Thoracic aorta (tissue), 2 donors: ENCODE measurements around the gene TUB. TPM values are rescaled to one million over a fixed set of nuclear protein-coding genes. Genes with fewer than 3 reads are reported as not detected.

Experiments used
- ATAC-seq: fragments of 150-250 bp; one replicate; pipeline ENCODE4 v1.8.0; 2017; ENCODE audit warnings: low read depth; ENCODE audit not compliant: insufficient number of reproducible peaks, low FRiP score
- DNase-seq: peaks from one replicate; pipeline ENCODE4 v3.0.0-alpha.2; 2020; ENCODE audit warnings: low spot score
- H3K27ac ChIP-seq, 2 donors: fragments of 200-600 bp; sonication (generic); 1 replicate in 1 of 2; 2 replicates in 1 of 2; pipeline ENCODE4 v1.5.1; 2016; ENCODE audit warnings: mild to moderate bottlenecking in 2 of 2, moderate library complexity in 2 of 2
- H3K27me3 ChIP-seq: fragments of 200-600 bp; sonication (generic); replicated peaks from 2 replicates; pipeline ENCODE4 v1.6.0; 2016; ENCODE audit warnings: mild to moderate bottlenecking; ENCODE audit not compliant: insufficient read depth
- H3K36me3 ChIP-seq: fragments of 200-600 bp; sonication (generic); one replicate; pipeline ENCODE4 v1.5.1; 2016
- H3K4me1 ChIP-seq, 2 donors: fragments of 200-600 bp; sonication (generic); 1 replicate in 1 of 2; 2 replicates in 1 of 2; pipeline versions ENCODE4 v1.5.1 to v1.6.0; 2016; ENCODE audit warnings: low read depth in 2 of 2, mild to moderate bottlenecking in 1 of 2; ENCODE audit not compliant: control insufficient read depth in 1 of 2
- H3K4me3 ChIP-seq: fragments of 200-600 bp; sonication (generic); 2 replicates; pipeline ENCODE4 v1.5.1; 2016; ENCODE audit warnings: mild to moderate bottlenecking
- H3K9me3 ChIP-seq: fragments of 200-600 bp; sonication (generic); 2 replicates; pipeline ENCODE4 v1.5.1; 2016
- CTCF ChIP-seq: fragments of 200-600 bp; sonication (generic); IDR thresholded peaks from one replicate; pipeline ENCODE4 v1.5.1; 2019; ENCODE audit warnings: antibody characterized with exemption
- total RNA-seq, 2 donors: library from RNA; depleted of rRNA; stranded (reverse); fragments of >200 nt; gene quantifications; one replicate each; pipeline versions ENCODE4 v1.1.0 to v1.2.3, GENCODE V29; 2016

TUB gene
- total RNA-seq, 2 donors from 2014 or later = 6.9 to 8.9 TPM

- ATAC-seq (no peak), DNase-seq (no peak)
- peaks cover 0 to 4% of the 10 kb centered on the region in 2 donors for H3K4me1 ChIP-seq
- no peak for TF ChIP-seq CTCF
- no peaks in the 10 kb centered on the region for H3K27me3 ChIP-seq
- H3K4me3 ChIP-seq = no peak overlapping the region
- H3K27ac ChIP-seq = no peak overlapping the region
- no peaks in the 10 kb centered on the region for H3K36me3 ChIP-seq
- no peaks in the 10 kb centered on the region for H3K9me3 ChIP-seq
Measured at GRCh38 chr11:8058216-8058615, 22.8 kb upstream of the TUB start.

- no peak for ATAC-seq
- no peak overlapping the region for H3K27ac ChIP-seq
- no peaks in the 10 kb centered on the region for H3K36me3 ChIP-seq
- H3K4me3 ChIP-seq = no peak overlapping the region
- H3K9me3 ChIP-seq = no peaks in the 10 kb centered on the region
- H3K4me1 ChIP-seq = peaks cover 4 to 12% of the 10 kb centered on the region in 2 donors
- no peak for DNase-seq
- H3K27me3 ChIP-seq = no peaks in the 10 kb centered on the region
- TF ChIP-seq CTCF = no peak
Measured at GRCh38 chr11:8059030-8059429, 22.0 kb upstream of the TUB start.

- Histone ChIP-seq H3K36me3 (no peaks in the 10 kb centered on the region), H3K4me1 (peaks cover 4 to 12% of the 10 kb centered on the region in 2 donors), H3K9me3 (no peaks in the 10 kb centered on the region), H3K27me3 (no peaks in the 10 kb centered on the region), H3K27ac (no peak overlapping the region), H3K4me3 (no peak overlapping the region)
- DNase-seq (no peak), ATAC-seq (no peak)
- no peak for TF ChIP-seq CTCF
Measured at GRCh38 chr11:8059571-8060011, 21.4 kb upstream of the TUB start.

GRCh38 chr11:8060146-8060719, 20.8 kb upstream of the TUB start:
- no peaks in the 10 kb centered on the region for H3K27me3 ChIP-seq
- no peak overlapping the region for H3K27ac ChIP-seq
- ATAC-seq = no peak
- no peaks in the 10 kb centered on the region for H3K36me3 ChIP-seq
- no peak for TF ChIP-seq CTCF
- H3K9me3 ChIP-seq = no peaks in the 10 kb centered on the region
- H3K4me3 ChIP-seq = no peak overlapping the region
- peaks cover 4 to 12% of the 10 kb centered on the region in 2 donors for H3K4me1 ChIP-seq
- no peak for DNase-seq

- Histone ChIP-seq H3K27me3 (no peaks in the 10 kb centered on the region), H3K4me3 (no peak overlapping the region), H3K36me3 (no peaks in the 10 kb centered on the region), H3K27ac (no peak overlapping the region), H3K9me3 (no peaks in the 10 kb centered on the region), H3K4me1 (peaks cover 4 to 12% of the 10 kb centered on the region in 2 donors)
- TF ChIP-seq CTCF = no peak
- DNase-seq (no peak), ATAC-seq (no peak)
Measured at GRCh38 chr11:8060801-8061554, 20.0 kb upstream of the TUB start.
